HG02840 (cell line): ENCODE measurements around the gene EP400.

Source experiments
- ATAC-seq: cut with Tn5 transposase; IDR thresholded peaks from one replicate; pipeline ENCODE4 v1.9.1; 2021; ENCODE audit warnings: mild to moderate bottlenecking, moderate library complexity, moderate number of reproducible peaks; ENCODE audit not compliant: unreplicated experiment, low FRiP score

The EP400 gene

DNA sequence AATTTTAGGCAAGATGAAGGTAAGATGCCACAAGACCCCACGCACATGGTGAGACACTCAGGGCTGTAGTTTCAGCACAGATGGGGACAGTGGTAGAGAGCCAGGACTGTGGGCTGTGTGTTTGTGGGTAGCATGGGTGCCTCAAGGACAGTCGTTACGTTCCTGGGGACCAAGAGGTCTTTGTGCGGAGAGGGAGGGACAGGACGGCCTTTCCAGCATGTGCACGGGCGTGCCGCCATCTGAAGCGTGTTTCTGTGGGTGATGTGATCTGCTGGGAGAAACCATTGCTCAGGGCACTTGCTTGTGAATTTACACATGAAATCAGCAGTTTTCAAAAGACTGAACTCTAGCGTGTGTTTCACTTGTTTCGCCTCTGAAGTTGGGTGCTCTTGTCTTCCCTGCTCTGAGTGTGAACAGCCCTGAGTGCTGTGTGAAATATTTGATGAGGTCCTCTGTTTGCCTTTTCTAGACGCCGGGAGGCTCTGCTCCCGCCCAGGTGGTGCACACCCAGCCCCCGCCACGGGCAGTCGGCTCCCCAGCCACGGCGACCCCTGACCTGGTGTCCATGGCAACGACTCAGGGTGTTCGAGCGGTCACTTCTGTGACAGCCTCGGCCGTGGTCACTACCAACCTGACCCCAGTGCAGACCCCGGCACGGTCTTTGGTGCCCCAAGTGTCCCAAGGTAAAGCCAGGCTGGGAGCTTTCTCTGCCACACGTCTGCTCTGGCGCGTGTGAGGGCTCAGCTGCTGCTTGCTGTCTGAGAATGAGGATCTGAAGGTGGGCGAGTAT is 112.1 kb downstream of the EP400 start:
- ATAC-seq = no peak

DNA sequence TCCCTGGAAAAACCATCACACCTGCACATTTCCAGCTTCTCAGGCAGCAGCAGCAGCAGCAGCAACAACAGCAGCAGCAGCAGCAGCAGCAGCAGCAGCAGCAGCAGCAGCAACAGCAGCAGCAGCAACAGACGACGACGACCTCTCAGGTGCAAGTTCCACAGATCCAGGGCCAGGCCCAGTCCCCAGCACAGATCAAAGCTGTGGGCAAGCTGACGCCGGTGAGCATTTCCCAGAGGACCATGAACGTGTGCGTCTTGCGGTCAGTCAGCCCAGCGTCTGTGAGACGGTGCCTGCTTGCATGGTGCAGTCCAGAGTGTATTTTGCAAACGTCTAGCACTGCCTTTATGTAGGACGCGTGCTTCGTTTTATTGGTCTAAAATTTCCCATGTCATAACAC is 112.7 kb downstream of the EP400 start:
- ATAC-seq = no peak

DNA sequence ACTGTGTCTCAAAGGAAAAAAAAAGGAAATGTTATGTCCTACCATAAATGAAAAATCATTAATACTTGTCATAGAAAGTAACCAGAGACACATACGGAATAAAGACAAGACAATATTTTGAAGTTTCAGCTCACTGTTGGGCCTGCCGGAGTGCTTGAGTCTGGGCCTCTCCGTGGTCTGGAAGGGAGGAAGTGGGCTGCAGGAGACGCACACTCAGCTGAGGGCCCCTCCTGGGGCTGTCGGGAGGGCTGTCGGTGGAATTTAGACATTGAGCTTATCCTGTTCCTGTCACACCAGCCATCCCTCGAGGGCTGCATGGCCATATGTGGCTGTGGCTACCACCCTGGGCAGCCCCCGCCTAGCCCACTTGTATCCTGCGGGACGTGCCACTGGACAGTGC is 113.7 kb downstream of the EP400 start:
- no peak for ATAC-seq

DNA sequence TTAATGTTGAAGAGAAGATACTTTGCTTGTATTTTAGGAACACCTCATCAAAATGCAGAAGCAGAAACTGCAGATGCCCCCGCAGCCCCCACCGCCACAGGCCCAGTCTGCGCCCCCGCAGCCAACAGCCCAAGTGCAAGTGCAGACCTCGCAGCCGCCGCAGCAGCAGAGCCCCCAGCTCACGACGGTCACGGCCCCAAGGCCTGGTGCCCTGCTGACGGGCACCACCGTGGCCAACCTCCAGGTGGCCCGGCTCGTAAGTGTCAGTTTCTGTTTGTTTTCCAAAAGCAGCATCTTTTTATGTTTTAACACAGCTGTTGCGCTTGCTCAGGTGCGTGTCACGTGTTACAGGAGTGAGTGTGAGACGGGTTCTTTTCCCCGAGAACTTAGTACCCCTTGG is 114.9 kb downstream of the EP400 start:
- no peak for ATAC-seq

DNA sequence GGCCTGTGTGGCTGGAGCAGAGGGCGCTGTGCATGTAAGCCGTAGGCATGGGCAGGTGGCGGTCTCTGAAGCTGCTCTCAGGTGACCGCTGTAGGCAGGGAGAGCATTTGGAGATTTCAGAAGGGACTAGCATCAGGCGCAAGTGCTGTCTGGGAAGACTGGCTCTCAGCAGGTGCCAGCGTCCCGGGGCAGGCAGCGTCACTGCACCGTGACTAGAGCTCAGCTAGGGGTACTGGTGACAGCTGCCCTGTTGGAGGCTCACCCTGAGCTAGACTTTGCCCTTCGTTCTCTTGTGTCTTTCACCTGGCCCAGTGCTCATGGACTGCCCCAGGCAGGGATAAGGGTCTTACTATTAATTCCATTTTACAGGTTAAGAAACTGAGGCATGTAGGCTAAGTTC is 115.5 kb downstream of the EP400 start:
- no peak for ATAC-seq

DNA sequence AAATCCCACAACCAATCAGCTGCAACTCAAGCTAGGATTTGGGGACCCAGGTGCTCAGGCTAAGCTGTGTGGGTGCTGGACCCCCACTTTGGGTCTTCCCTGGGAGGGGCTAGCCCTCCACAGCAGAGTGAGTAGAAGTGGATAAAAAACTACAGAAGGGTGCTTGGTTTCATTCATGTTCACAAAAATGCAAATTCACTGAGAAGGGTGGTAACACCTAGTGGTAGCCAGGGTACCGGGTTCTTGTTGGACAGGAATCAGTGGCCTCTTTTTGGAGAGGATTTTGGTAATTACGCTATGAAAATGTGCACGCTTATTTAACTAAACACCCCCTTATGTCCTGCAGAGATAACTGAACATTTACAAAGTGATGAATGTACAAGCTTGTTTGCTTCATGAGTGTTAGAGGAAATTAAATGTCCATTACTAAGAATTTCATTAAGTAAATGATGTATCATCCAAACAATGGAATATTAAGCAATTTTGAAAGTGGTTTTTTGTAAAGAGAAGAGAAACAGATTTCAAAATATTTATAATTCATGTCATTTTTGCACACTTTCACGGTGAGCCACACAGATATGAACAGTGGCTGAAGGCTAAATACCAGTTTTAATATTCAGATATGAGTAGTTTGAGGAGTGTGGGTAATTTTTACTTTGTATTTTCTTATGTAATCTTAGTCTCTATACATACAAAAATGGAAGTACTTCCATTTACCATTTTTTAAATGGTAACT is 116.0 kb downstream of the EP400 start:
- no peak for ATAC-seq

DNA sequence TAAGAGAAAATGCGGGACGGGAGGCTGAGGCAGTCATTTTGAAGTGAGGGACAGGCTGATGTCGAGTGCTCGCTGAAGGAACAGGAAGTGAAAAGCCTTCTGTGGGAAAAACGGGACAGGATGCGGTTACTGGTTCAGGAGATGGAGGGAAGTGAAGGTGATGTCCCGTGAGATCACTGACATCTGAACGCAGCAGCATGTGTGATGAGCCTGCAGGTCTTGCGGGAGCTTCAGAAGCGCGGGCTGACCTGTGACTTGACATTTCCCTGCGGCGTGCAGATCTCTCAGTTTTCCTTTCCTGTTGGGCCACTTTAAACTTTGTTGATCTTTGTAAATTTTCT is 116.6 kb downstream of the EP400 start:
- ATAC-seq = no peak

DNA sequence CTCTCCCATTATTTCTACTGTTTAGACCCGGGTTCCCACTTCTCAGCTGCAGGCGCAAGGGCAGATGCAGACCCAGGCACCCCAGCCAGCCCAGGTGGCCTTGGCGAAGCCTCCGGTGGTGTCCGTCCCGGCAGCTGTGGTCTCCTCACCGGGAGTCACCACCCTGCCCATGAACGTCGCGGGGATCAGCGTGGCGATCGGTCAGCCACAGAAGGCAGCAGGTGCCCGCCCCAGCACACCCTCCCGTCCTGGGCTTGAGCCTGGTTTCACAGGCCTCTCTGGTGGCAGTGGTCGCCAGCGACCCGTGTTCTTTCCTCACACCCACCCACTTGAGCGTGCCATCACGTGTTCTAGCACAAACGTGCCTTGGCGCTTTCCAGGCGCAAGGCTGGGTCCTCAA is 117.0 kb downstream of the EP400 start:
- no peak for ATAC-seq

DNA sequence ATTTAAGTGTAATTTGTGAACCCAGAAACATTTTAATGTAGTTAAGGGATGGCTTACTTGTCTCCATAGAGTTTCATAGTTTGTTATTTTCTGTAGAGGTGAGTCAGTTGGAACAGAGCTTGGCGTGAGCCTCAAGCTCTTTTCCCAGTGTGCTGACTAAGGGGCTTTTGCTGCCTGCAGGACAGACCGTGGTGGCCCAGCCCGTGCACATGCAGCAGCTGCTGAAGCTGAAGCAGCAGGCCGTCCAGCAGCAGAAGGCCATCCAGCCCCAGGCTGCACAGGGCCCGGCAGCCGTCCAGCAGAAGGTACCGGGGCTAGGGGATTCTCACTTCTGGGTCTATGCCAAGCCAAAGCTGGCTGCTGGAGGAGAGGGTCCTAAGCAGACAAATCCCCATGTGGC is 117.4 kb downstream of the EP400 start:
- ATAC-seq = no peak

DNA sequence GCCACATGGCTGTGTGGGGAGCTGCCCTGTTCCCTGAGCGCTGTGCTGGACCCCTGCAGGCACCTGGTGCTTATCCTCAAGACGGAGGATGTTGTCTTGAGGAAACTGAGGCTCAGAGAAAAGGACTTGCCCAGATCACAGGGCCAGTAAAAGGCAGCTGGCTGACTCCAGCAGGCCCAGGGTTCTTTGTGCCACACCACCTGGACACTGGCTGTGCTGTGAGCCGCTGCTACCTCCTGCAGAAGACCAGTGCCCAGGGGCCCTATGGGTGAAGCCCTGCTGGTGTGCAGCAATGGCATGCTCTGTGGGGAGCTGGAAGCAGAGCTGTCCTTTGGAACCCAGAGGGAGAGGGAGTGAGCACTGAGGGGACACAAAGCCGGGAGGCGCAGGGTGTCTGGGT is 118.5 kb downstream of the EP400 start:
- ATAC-seq = no peak

DNA sequence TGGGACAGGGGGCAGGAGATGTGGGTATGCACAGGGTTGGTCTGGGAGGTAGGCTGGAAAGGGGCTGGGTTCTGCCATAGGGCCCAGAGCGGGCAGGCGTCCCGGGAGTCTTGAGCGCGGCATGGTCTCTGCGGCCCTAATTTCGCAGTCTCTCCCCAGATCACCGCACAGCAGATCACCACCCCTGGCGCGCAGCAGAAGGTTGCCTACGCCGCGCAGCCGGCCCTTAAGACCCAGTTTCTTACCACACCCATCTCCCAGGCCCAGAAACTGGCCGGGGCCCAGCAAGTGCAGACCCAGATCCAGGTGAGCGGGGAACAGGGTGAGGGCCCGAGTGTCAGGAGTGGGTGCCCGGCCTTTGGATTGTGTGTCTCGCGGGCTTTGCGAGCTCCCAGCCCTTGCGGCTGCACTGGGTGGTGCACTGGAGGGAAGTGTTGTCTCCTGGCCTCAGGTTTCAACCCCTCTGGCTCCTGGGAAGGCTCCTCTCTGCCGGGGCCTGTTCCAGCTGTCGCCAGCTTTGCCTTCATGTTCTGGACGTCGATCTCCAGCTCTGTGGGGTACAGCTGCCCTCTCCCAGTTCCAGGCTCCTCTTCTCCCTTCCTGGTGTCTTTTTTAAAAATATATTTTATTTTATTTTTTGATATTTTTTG is 119.7 kb downstream of the EP400 start:
- no peak for ATAC-seq

DNA sequence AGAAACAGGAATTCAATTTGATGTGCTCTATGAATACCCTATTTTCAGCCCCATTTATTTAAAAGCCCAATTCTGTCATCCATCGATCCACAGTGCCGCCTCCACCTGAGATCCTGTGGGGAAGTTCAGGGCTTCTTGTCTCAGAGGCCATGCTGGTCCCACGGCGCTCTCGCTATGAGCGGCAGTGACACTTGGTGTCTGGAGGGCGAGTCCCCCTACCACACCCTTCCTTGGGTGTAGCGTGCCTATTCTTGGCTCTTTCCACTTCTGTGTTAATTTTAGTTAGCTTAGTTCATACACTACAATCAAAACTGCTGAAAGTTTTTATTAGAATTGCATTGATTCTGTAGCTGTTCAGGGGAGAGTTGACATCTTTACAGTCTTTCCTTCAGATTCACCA is 120.6 kb downstream of the EP400 start:
- ATAC-seq = no peak

DNA sequence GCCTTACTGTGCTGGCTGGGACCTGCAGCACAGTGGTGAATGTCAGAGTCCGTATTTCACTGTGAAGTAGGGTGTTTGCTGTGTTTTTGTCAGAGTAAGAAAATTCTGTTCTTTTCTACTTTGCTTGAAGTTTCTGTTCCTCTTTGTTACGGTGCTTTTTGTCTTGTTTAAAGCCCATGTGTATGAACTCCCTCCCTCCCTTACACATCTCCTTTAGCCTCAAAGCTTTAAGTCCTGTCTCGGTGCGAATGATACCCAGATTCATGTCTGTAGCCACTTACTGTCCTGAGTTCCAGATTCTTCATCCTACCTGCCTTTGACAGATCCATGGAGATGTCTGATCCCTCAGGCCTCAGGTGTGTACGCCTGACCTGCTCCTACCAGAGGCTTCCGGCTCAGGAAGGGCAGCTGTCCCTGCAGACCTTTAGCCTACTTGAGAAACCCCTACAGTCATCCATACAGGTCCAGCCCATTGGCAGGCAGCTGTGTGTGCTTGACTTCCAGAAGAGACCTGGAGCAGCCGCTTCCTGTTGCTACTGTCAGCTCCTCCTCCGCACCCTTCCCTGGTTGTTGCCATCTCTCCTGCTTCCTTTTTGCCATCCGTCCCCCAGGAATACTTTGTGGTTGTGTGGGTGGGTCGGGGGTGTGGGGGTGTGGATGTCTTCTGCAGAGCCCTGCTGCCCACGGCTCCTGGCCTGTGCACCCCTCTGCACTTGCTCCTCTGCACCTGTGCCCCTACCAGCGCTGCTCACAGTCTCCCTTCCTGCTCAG is 121.5 kb downstream of the EP400 start:
- peak; percentile 64 for ATAC-seq

DNA sequence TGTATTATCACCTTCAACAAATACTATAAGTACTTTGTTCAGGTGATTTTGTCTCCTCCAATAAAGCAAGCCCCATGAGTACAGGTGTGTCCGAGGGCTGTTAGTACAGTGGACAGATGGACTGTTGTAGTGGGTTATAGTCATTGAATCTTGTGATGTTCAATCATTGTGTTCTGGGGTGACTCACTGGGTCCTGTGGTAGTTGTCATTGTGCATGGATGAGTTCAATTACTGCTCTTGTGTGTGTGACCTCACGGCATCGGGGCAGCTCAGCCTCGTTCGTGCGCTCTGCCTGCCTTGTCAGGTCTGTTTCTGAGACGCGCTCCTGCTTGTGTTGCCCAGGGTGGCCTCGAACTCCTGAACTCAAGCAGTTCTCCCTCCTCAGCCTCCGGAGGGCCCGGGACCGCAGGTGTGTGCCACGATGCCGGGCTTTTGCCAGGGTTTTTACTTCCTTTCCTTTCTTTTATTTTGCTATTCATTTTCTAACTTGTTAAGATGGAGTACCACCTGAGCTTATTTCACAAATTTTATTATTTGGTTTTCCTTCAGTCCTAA is 122.2 kb downstream of the EP400 start:
- peak; percentile 17 for ATAC-seq

DNA sequence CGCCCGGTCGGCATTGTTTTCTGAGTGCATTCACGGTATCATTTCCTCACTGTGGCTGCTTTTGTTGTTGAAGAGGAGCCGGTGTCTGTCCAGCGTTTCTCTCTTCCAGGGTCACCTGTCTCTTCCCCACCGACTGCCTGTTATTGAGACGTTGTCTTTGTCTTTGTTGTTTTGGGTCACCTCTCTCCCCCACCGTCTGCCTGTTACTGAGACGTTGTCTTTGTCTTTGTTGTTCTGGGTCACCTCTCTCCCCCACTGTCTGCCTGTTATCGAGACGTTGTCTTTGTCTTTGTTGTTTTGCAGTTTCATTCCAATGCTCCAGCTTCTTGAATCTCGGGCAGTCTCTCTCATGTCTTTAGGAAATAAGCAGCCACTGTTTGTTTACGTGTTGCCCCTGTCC is 124.5 kb downstream of the EP400 start:
- ATAC-seq = no peak

DNA sequence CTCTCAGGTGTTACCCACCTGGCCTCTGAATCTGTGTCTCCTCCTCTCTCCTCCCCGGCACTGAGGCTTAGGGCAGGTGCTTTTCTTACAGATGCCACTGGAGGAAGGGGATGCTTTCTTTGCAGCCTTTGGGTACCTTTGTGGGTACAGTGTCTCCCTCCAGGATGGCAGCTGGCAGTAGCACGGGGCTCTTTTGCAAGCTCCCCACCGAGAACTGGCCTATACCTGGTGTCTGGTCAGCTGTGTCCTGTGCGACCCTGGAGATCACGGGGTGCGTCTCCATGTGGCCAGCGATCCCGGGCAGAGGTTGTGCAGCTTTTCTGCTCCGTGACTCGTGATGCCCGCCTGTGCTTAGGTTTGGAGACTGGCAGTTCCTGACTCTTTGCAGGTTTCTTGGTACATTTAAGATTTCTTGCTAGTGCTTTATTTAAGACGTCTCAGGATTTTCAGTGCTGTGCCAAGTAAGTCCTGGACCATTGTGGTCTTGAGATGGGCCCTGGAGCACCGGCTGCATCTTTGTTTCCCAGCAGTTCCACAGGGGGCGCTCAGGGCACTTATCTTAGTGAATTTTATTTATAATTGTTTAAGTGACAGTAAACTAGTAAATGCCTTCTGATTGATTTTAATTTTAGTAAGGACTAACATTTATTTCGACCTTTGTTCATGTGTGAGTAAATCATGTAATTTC is 125.4 kb downstream of the EP400 start:
- ATAC-seq = no peak

DNA sequence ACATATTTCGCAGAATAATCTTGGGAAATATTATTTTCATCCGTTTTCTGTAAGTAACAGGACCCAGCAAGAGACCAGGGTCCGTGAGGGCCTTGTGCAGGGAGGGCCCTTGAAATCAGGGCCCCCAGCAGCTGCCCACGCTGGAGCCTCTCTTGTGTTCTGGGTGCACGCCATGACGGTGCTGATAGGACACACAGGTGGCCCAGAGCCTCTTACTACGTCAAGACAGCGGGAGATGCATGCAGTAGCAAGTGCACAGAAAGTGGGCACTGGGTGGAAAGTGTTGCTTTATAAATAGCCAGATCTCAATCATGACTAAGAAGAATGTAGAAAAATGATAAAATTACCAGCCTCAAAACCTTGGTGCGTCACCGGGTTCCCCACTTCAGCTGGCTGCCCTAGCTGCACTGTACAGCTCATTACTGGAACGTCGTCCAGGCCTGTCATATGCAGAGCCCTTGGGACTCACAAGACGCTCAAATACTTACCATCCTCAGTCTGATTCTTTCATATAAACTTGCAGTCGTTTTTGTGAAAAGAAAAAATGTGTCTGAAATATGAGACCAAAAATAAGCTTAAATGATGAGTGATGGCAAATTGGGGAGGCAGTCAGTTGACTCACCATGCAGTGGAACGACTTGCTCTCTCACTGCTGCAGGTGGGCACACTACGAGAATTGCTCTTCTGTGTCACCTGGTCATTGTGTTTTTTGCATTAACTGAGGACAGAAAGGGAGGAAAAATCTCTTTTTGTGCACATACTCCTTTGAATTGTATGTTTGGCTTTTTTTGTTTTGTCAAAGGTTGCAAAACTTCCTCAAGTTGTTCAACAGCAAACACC is 126.2 kb downstream of the EP400 start:
- ATAC-seq = no peak

DNA sequence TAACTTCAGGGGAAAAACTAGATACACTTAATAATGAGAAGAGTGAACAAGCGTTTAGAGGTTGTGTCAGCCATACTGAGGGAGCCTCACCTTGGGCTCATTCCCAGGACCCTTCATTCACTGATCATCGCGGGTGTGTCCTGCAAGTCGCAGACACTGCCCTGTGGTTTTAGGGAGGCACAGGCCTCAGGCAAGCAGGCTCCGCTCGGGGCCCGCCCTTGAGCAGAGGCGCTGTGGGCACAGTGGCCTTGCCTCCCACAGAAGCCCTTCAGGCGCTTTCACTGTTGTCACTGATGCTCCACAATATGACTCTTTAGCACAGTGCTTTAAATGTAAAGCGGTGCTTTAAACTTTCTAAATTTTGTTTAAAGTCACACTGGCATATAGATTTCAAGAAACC is 127.0 kb downstream of the EP400 start:
- ATAC-seq = no peak
